Amniotic stem cell (primary cell): ENCODE data around the gene RANBP3L.

Source experiments
- DNase-seq: peaks from one replicate; lab custom pipeline; 2025; lab: John Stamatoyannopoulos, UW

The RANBP3L gene

DNA sequence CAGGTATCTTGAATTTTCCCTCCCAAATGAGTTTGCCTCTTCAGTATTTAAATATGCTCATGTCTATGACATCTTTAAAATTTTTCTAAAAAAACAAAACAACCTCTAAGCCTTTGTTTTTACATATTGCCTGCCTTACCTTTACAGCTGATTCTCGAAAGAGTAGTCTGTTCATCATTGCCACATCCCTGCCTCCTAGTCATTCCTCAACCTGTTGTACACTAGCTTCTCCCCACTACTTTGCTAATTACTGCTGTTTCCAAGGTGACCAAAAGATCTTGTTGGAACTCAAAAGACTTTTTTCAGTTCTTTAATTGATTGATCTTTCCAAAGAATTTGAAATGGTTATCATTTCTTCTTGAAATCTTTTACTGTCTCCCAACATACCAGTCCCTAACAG is 58.0 kb downstream of the RANBP3L start:
- DNase-seq: no peak

GRCh38 chr5:36242534-36243485 is 58.9 kb downstream of the RANBP3L start:
- DNase-seq: no peak

GRCh38 chr5:36241631-36242533 is 59.8 kb downstream of the RANBP3L start, which contains the start of gene NADK2:
NADK2 (minus strand) TSS chr5:36241925; CDS start chr5:36241798, 127 bp downstream.
- peak; percentile 90 for DNase-seq

DNA sequence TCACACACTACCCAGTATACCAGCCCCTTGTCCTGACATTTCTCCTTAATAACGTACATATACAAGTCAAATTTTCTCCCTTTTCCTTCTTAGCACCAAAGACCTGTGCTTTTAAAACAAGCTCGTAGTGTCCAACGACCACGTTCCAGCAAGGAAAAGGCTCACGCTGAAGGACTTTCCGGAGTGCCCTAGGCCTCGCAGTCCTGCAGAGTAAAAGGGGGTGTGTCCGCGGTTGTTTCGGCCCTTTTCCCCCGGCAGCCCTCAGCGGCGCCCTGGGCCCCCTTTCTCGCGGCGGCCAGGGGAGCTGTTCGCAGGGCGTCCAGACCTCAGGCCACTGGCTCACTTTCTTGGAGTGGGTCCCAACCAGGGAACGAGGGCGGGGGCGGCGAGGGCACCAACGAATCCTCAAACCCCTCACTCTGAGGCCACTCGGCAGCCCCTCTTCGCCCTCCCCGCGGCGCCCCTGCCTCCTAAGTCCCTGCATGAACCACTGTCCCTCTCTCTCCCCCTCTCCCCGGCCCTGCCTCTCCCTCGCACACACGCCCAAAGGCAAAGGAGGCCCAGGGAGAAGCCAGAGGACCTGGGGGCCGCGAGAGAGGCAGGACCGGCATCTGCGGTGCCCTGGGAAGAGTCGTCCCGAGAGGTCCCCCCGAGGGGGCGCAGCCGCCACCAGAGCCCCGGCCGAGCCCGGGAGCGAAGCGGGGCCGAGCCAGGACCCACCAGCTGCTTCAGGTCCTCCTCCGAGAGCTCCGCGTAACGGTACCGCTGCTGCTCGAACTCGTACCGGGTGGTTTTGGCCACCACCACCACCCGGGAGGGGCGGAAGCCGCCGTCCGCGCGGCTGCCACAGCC is 60.7 kb downstream of the RANBP3L start:
- peak; percentile 51 for DNase-seq

DNA sequence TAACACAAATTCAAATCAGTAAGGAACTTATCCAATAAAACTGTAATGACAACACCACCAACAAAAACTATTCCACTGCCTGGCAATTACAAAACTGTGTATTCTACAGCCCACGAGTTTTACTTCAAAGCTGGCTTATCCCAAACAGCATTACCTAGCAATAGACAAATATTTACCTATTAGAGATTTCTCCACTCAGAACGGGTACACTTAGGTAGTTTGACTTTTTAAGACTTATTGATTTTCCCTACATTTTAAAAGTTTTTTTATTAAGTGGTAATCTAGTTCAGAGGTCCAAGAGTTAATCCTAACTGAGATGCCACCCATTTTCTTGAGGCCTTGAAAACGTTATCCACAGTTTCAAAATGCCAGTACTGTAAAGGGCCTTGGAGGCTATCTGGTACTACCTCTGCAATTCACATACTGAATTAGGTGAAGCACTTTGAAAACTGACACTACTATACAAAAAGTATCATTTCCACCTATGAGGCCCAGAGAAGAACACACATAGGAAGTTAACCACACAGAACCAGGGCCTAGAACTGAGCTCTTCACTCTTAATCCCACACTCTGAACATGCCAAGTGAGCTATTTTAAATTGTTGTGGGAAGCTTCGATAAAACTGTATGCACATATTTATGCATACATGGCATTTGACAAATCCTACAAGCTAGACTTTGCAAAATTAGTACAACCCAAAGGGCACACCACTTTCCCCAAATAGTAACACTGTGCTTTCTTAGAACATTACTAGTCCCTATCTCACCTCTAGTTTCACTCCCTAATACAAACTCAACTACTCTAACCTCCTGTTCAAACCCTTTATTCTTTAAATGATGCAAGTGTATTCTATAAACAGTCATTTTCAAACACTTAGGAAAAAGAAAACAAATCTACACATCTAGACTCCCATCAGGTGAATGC is 62.1 kb downstream of the RANBP3L start:
- no peak for DNase-seq

DNA sequence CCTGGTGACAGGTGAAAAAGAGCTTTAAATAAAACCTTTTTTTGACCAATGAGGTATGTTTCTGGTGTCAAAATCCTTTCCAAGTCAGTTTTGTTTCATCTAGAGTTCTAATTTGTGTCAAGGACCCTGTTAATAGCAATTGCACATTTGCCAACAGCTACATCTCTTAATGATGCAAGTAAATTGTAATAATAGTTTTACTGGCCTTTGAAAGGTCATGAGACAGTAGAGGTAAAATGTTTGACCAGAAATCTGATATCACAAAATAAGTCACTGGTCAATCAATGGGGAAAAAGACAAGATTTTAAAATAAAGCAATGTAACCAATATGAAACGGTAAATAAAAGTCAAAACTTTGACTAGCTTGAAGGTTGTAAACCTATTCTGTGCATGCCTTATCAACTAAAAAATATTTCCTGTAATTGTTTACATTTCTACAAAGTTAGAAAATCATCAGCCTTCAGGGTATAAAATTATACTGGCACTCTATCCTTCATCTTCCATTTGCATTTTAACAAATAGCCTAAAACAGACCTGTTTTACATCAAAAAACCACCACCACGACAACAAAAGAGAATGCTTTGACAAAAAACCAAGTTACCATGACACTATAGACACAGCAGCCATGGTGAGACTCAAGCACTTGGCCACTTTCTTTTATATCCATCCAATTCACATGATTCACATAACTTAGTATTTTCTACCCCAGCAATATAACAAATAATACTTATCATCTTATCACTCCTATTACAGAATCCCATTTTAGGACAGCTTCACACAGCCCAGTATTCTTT is 63.0 kb downstream of the RANBP3L start:
- DNase-seq: no peak

DNA sequence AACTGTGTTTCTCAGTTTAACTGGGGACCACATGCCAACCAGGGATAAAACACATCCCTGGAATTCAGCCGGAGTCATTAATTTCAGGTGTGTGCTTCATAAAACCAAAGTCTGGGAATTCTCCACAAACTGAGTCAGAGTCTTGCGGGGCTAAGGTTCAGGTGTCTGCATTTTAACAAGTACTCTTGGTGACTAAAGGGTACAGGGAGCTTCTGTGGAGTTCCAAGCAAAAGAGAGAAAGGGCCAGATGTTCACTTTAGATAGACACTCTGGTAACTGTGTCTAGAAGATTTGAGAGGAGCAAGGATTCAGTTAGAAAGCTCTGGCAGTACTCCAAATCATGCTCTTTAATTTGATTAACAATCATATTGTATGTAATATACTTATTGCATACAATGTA is 64.0 kb downstream of the RANBP3L start:
- DNase-seq: no peak

DNA sequence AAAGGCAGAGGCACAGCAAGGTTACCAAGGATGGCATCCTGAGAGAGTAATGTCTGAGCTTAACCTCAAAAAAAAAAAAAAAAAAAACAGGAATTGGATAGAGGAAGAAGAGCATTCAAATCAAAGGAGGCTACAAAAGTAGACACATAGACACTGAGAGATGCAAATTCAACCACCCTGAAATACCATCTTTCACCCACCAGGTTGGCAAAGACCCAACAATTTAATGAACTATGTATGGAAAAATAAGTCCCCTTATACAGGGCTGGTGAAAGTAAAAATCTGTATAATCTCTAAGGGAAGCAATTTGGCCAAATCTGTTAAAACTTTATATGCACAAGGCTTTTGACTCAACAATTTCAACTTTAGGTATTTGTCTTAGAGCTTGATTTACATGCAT is 64.9 kb downstream of the RANBP3L start:
- no peak for DNase-seq

- no peak for DNase-seq
Measured at GRCh38 chr5:36232533-36232932, 69.2 kb downstream of the RANBP3L start.

- no peak for DNase-seq
Measured at GRCh38 chr5:36230151-36230790, 71.4 kb downstream of the RANBP3L start.

DNA sequence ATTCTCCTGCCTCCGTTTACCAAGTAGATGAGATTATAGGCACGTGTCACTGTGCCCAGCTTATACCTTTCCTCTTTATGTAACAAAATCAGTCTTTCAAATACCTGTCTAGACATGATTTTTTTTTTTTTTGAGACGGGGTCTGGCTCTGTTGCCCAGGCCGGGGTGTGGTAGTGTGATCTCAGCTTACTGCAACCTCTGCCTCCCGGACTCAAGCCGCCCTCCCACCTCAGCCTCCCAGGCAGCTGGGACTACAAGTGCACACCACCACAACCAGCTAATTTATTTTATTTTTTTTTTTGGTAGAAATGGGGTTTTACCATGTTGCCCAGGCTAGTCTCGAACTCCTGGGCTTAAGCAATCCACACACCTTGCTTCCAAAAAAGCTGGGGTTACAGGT is 73.2 kb downstream of the RANBP3L start:
- no peak for DNase-seq

DNA sequence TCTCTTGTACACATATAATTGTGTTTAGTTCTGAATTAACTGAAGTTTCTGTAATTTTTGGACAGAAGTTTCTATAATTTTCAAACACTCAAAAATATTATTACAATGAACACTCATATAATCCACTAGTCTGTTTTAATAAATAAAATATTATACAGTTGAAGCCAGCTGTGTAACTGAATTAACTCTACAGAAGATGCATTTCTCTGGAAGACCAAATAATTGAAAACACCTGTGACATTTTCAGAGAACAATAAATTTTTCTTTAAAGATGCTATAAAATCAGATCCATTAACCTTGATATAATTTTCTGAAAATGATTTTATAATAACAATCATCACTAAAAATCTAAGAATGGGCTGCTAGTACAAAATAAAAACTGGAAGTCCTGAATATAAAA is 74.7 kb downstream of the RANBP3L start:
- DNase-seq: no peak

DNA sequence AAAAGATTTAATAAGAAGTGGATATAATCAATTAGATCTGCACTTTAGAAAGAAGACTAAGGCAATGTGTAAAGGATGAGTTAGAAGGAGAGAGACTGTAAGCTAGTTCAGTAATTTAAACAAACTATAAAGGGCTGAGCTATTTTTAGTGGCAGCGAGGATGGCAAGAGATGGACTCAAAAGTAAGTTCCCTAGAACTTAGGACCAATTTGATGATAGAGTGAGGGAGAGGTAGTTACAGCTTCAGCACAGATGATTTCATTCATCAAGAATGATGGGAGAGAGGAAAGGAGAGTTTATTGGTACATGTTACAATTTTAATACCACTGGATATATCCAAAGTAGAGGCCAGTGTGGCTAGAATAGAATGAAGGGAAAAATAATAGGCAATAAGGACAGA is 79.1 kb downstream of the RANBP3L start:
- no peak for DNase-seq

DNA sequence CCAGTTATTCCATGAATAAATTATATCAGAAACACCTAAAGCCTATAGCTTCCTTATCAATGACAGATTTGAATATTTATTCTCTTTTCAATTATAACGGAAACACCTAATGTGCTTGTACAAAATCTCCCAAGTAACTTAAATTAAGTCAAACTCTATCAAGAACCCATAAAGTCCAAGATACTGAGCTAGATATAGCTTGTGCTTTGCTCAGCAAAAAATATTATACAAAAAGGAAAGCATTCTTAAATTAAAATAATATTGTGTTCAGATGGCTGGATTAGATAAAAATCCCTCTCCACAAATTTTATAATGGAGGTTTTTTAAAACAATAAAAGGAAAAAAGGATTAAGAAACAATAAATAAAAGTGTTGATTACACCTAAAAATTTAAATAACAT is 83.7 kb downstream of the RANBP3L start:
- no peak for DNase-seq

- no peak for DNase-seq
Measured at GRCh38 chr5:36217567-36217966, 84.1 kb downstream of the RANBP3L start.

DNA sequence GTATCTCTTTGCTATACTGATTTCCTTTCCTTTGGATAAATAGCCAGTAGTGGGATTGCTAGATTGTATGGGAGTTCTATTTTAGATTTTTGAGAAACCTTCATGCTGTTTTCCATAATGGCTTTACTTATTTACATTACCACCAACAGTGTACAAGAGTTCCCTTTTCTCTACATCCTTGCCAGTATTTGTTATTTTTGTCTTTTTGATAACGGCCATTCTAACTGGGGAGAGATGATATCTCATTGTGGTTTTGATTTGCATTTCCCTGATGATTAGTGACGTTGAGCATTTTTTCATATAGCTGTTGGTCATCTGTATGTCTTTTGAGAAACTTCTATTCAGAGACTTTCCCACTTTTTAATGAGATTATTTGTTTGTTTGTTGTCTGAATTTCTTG is 85.8 kb downstream of the RANBP3L start:
- no peak for DNase-seq

- DNase-seq: no peak
Measured at GRCh38 chr5:36214436-36214835, 87.3 kb downstream of the RANBP3L start.

GRCh38 chr5:36209664-36210063 is 92.0 kb downstream of the RANBP3L start:
- DNase-seq: no peak

GRCh38 chr5:36208786-36209185 is 92.9 kb downstream of the RANBP3L start:
- no peak for DNase-seq
